GM21723 (cell line): ENCODE measurements around the gene LSM7.
A peak's percentile ranks its signal among the peaks of the same experiment; 100 is the strongest.
"Not testable (repeated sequence)": the region's sequence is repeated elsewhere in the genome, so short reads cannot be mapped to it uniquely, and the experiment has no call there.

Source experiments
- ATAC-seq: cut with Tn5 transposase; IDR thresholded peaks from one replicate; pipeline ENCODE4 v1.9.1; 2021; ENCODE audit warnings: mild to moderate bottlenecking, moderate library complexity; ENCODE audit not compliant: unreplicated experiment

Gene LSM7

DNA sequence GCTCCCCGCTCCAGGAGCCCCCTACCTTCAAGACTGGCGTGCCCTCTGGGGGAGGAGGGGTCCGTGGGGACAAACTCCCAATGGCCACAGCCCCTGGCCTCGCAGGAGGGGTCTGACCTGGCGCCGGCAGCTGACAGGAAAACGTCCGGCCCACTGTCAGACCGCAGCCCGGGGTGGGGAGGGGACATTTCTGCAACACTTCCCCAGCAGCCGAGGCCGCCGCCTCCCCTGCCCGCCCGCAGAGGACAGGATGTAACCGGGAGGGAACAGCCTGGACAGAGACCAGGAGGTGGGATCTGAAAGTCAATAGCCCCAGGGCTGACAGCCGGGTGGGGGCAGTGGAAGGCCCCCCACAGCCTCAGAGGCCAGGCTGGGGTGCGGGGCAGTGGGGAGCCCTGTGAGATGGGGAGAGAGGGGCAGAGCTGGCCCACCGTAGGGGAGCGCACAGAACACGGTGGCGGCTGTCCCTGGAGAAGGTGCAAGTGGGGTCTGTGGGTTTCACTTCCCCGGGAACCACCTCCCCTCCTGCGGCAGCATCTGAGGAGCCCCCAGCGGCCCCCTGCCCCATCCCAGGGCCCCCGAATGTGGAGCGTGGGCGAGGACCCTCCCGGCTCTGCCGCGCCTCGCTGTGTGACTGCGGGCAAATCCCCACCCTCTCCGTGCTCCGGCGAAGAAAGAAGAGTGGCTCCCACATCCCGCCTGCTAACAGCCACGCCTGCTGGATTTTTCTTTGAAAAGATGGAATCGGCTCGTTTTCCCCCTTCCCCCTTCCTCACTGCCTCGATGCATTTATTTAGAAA lies 46.1 kb downstream of the LSM7 start, which contains the start of gene PEAK3:
TSS of gene PEAK3 (minus strand) at position 114 of the 800 bp plus-strand sequence. CDS start 1,244 bp downstream, outside the sequence.
- ATAC-seq = no peak

GRCh38 chr19:2281265-2282061 lies 46.9 kb downstream of the LSM7 start:
- ATAC-seq = not testable (repeated sequence)

DNA sequence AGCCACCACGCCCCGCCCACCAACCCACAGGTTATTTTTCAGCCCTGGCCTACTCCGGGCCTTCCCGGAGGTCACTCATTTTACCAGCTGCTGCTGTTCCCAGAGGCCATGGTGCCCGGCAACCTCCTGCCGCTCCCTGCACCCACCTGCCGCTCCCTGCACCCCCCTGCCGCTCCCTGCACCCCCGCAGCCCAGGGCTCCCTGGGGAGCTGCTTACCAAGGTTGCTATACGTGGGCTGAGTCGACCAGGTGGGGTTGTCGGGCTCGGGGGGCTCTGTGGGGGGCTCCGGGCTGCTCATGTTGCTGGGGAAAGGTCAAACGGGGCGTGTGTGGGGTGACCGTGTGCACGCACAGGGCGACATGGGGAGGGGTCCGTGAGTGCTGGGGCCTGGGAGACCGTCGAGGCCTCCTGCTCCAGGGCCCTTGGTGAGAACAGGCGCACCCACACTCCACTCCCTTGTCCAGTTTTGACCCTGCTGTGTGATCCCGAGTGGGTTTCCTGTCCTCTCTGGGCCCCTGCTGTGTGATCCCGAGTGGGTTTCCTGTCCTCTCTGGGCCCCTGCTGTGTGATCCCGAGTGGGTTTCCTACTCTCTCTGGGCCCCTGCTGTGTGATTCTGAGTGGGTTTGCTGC lies 47.6 kb downstream of the LSM7 start:
- no peak for ATAC-seq

GRCh38 chr19:2278459-2279158 lies 49.8 kb downstream of the LSM7 start:
- no peak for ATAC-seq

- no peak for ATAC-seq
Measured at GRCh38 chr19:2277138-2277537, 51.2 kb downstream of the LSM7 start.

DNA sequence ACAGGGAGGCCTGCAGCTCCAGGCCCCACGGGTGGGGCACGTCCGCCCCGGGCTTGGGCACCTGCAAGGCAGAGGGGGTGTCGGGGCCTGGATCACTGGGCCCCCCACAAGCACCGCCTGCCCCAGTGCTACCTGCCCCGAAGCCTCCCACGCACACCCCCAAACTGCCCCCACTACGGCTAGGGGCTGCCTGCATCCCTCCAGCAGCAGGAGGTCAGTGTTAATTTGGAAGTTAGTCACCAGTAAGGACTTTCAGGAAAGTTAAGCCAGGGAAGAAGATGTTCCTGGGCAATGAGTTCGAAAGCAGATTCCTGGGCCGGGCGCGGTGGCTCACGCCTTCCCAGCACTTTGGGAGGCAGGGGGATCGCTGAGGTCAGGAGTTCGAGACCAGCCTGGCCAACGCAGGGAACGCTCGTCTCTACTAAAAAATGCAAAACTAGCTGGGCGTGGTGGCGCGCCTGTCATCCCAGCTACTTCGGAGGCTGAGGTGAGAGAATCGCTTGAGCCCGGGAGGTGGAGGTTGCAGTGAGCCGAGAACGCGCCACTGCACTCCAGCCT lies 51.9 kb downstream of the LSM7 start:
- ATAC-seq = no peak

DNA sequence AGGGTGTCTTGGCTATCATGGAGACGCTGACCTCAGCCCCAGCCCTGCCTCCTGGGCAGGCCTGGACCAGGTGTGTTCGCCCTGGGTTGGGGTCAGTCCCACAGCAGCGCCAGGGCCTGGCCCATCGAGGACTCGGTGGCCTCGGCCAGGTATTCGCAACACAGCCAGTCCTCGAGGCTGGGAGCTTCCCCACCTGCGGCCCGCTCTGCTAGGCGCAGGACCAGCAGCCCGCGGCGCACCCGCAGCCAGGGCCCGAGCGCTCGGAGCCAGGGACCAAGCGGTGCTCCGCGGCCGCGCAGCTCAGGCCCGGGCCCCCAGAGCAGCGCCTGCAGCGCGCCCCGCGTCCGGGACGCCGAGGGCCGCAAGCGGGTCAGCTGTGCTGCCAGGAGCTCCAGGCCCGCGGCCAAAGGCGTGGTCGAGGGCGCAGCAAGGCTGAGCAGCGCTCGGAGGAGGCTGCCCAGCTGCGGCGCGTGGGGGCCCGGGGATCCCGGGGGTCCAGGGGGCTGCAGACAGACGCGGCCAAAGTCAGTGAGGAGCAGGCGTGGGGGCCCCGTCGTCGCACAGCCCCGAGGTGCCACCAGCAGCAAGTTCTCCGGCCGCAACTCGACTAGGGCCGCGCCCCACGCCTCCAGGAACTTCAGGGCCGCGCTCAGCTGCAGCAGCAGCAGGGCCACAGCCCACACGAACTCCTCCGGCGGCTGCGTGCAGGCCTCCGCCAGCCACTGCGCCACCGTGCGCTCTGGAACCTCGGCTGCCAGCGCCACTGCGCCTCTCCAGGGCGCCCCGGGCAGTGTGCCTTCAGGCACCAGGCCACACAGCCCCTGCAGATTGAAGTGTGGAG lies 52.6 kb downstream of the LSM7 start:
- ATAC-seq = no peak

- ATAC-seq = no peak
Measured at GRCh38 chr19:2274931-2275535, 53.4 kb downstream of the LSM7 start.

GRCh38 chr19:2274185-2274711 lies 54.1 kb downstream of the LSM7 start:
- ATAC-seq = no peak

GRCh38 chr19:2273356-2274184 lies 54.8 kb downstream of the LSM7 start:
- peak; percentile 34 for ATAC-seq
